Common myeloid progenitor, CD34-positive (primary cell): ENCODE results near the gene POGZ.
A peak's percentile ranks its signal among the peaks of the same experiment; 100 is the strongest.

Experiments used
- CTCF ChIA-PET: fragments of 350-600 bp; sonication (Branson Sonifier 250); formaldehyde crosslinking; loops from one replicate; lab custom pipeline; 2021; ENCODE audit warnings: antibody characterized with exemption; lab: Charles Lee
- POLR2A ChIA-PET: fragments of 350-600 bp; sonication (Branson Sonifier 250); formaldehyde crosslinking; loops from one replicate; lab custom pipeline; 2021; ENCODE audit warnings: antibody characterized with exemption; lab: Charles Lee
- DNase-seq, 3 donors: peaks; one replicate each; pipeline versions ENCODE4 v3.0.0 to v3.0.0-alpha.2; 2013
- H3K27ac ChIP-seq, 2 experiments: 1 replicate in 1 of 2; 2 replicates in 1 of 2; pipeline ENCODE4 v1.7.0; 2013; ENCODE audit warnings: inconsistent platforms in 2 of 2, low read length in 2 of 2, mild to moderate bottlenecking in 2 of 2, low read depth in 1 of 2, moderate library complexity in 1 of 2; ENCODE audit not compliant: severe bottlenecking in 2 of 2, insufficient read depth in 1 of 2, poor library complexity in 1 of 2
- H3K27me3 ChIP-seq, 5 experiments: replicated peaks in 2 of 5; 1 replicate in 3 of 5; 2 replicates in 2 of 5; pipeline versions ENCODE4 v1.6.1 to v1.7.0; 2013; ENCODE audit warnings: low read length in 4 of 5, mild to moderate bottlenecking in 2 of 5, moderate library complexity in 2 of 5, inconsistent platforms in 1 of 5; ENCODE audit not compliant: insufficient read depth in 5 of 5, control insufficient read depth in 4 of 5
- H3K36me3 ChIP-seq, 4 experiments: 1 replicate in 2 of 4; 2 replicates in 2 of 4; pipeline versions ENCODE4 v1.6.1 to v1.7.0; 2013; ENCODE audit warnings: low read length in 3 of 4, control low read depth in 1 of 4, mild to moderate bottlenecking in 1 of 4; ENCODE audit not compliant: control insufficient read depth in 4 of 4, insufficient read depth in 4 of 4
- H3K4me1 ChIP-seq, 4 experiments: 1 replicate in 3 of 4; 2 replicates in 1 of 4; pipeline versions ENCODE4 v1.6.1 to v1.7.1; 2013; ENCODE audit warnings: low read length in 3 of 4, mild to moderate bottlenecking in 3 of 4, control low read depth in 1 of 4, inconsistent platforms in 1 of 4, moderate library complexity in 1 of 4; ENCODE audit not compliant: control insufficient read depth in 4 of 4, insufficient read depth in 4 of 4; ENCODE audit errors: control extremely low read depth in 1 of 4
- H3K4me3 ChIP-seq, 7 experiments: 1 replicate in 4 of 7; 2 replicates in 3 of 7; pipeline versions ENCODE4 v1.5.1 to v1.7.0; 2013; ENCODE audit warnings: mild to moderate bottlenecking in 7 of 7, low read length in 6 of 7, moderate library complexity in 6 of 7, inconsistent platforms in 2 of 7, low read depth in 2 of 7, control low read depth in 1 of 7; ENCODE audit not compliant: insufficient read depth in 4 of 7, control insufficient read depth in 1 of 7; ENCODE audit errors: extremely low read depth in 1 of 7
- H3K9me3 ChIP-seq, 5 experiments: 1 replicate in 4 of 5; 2 replicates in 1 of 5; pipeline versions ENCODE4 v1.6.1 to v1.7.1; 2013; ENCODE audit warnings: low read length in 4 of 5, mild to moderate bottlenecking in 2 of 5, inconsistent platforms in 1 of 5, low read depth in 1 of 5, moderate library complexity in 1 of 5; ENCODE audit not compliant: control insufficient read depth in 4 of 5, insufficient read depth in 2 of 5; ENCODE audit errors: control extremely low read depth in 1 of 5
- WGBS: methylation state at CpG from one replicate; pipeline ENCODE4 v1.1.5; 2013; ENCODE audit not compliant: insufficient coverage; 5-methylcytosine and 5-hydroxymethylcytosine counted together

The POGZ gene

DNA sequence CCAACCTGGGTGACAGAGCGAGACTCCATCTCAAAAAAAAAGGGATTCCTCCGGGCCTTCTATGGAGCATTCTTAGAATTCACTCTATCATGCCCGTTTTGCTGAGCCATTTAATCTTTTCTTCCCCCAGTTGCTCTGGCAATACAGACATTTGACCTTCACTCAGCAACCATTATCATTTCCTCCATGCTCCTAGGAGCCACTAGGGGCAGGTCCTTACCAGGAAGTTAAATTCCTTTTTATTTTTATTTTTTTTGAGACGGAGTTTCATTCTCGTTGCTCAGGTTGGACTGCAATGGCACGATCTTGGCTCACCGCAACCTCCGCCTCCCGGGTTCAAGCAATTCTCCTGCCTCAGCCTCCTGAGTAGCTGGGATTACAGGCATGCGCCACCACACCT is 42.2 kb upstream of the POGZ start:
- Histone ChIP-seq H3K9me3 (no peaks in the 10 kb centered on the region), H3K4me3 (no peak overlapping the region), H3K36me3 (no peaks in the 10 kb centered on the region), H3K4me1 (no peaks in the 10 kb centered on the region), H3K27ac (no peak overlapping the region), H3K27me3 (peaks cover 0 to 3% (median 0%) of the 10 kb centered on the region in 5 experiments)
- DNase-seq: peak in 2 of 3 donors; percentile 55
- POLR2A ChIA-PET: interaction anchor here (0.9 kb wide), 1 partner anchor 10 kb away, joined by 3 read pairs; no protein-coding TSS in a partner anchor
- WGBS: 64% methylated on average over 4 of the region's 10 CpGs
- CTCF ChIA-PET: interaction anchor here (1.5 to 2.3 kb wide), 2 partner anchors 8 to 9 kb away, joined by 6 to 8 read pairs; partner anchors contain the start of gene CGN

DNA sequence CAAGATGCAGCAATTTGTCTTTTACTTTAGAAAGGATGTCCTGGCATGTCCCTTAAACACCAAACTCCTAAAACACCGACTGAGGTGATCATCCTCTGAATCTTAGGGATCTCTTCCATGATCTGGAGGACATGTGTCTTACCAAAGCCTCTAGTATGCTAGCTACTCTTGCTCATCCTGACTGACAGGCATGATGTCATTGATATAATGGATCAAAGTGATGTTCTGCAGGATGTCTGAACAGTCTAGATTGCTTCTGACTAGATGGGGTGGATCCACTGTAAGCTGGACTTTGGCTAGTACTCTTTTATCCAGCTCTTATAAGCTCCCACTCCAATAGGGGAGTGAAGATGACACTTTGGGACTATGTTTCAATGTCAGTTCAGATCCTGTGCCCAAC is 40.6 kb upstream of the POGZ start:
- 100% methylated on average over 1 of the region's 1 CpG for WGBS
- Histone ChIP-seq H3K36me3 (no peaks in the 10 kb centered on the region), H3K4me3 (no peak overlapping the region), H3K4me1 (no peaks in the 10 kb centered on the region), H3K9me3 (no peaks in the 10 kb centered on the region), H3K27ac (no peak overlapping the region), H3K27me3 (peaks cover 0 to 3% (median 0%) of the 10 kb centered on the region in 5 experiments)
- ChIA-PET CTCF (interaction anchor here (2.3 kb wide), 1 partner anchor 11 kb away, joined by 8 read pairs; the partner anchor contains the start of gene CGN), POLR2A (no interaction called here)
- no peak for DNase-seq

DNA sequence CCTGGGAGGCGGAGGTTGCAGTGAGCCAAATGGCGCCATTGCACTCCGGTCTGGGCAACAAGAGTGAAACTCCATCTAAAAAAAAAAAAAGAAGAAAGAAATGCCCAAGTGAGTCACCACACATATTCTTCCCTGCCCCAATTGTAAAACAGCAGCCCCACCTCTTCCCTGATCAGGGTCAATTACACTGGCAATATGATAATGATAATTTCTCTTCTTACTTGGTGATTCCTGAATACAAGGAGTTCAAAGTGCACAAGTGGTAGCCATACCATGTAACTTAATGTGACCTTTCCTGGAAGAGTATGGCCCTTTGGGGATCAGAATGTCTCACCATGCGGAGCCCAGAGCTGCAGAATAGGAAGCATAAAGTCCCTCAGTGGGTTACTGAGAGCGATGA is 40.1 kb upstream of the POGZ start:
- Histone ChIP-seq H3K27me3 (peaks cover 0 to 3% (median 0%) of the 10 kb centered on the region in 5 experiments), H3K4me3 (no peak overlapping the region), H3K4me1 (no peaks in the 10 kb centered on the region), H3K27ac (no peak overlapping the region), H3K36me3 (no peaks in the 10 kb centered on the region), H3K9me3 (no peaks in the 10 kb centered on the region)
- ChIA-PET CTCF (interaction anchor here (2.3 kb wide), 1 partner anchor 11 kb away, joined by 8 read pairs; the partner anchor contains the start of gene CGN), POLR2A (no interaction called here)
- 95% methylated on average over 4 of the region's 5 CpGs for WGBS
- DNase-seq: no peak

DNA sequence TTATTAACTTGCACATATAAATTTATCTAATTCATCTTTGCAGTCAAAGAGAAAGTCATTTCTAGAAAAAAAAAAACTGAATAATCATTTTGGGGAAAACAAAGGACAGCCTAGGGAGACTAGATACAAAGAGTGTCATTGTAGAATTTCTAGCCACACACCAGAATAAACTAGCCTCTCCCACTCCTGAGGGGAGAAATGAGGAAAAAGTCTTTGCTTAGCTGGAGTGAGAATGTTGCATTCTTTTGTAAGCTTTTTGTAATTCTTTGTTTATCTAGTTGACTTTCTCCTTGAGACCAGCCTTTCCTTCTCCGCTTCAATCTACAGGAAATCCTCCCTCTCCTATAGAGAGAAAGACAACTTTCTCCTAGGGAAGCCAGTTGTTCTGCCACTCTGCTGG is 36.0 kb upstream of the POGZ start:
- Histone ChIP-seq H3K27me3 (peaks cover 0 to 3% (median 0%) of the 10 kb centered on the region in 5 experiments), H3K9me3 (no peaks in the 10 kb centered on the region), H3K36me3 (no peaks in the 10 kb centered on the region), H3K4me3 (no peak overlapping the region), H3K4me1 (no peaks in the 10 kb centered on the region), H3K27ac (no peak overlapping the region)
- WGBS: 100% methylated on average over 1 of the region's 1 CpG
- DNase-seq: no peak
- ChIA-PET CTCF (interaction anchor here (1.0 to 1.3 kb wide), 3 partner anchors 10 to 30 kb away, joined by 3 read pairs; no protein-coding TSS in a partner anchor), POLR2A (no interaction called here)

DNA sequence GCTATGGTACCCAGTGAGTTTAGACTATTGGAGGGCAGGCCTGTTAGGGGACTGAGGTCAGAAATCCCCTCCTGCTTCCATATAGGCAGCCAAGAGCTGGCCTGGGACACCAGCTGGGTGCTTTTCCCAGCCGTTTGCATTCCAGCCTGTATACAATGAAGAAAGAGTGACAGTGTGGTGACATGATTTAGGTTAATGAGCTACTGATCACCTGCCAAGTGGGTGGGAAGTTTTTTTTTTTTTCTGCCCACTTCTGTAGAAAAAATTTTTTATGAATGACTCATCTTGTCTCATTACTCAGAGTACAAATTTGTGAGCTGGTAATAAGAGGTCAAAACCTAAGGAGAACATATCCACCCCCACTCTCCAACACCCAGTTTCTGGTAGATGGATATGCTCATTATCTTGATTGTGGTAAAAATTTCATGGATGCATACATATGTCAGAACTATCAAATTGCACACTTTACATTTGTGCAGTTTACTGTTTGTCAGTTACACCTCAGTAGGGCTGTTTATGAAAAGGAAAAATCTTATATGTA is 35.5 kb upstream of the POGZ start:
- ChIA-PET POLR2A (no interaction called here), CTCF (interaction anchor here (1.0 to 1.3 kb wide), 4 partner anchors 9 to 30 kb away, joined by 3 read pairs; no protein-coding TSS in a partner anchor)
- no peak overlapping the region for H3K4me3 ChIP-seq
- no peak overlapping the region for H3K27ac ChIP-seq
- no peaks in the 10 kb centered on the region for H3K4me1 ChIP-seq
- peak in 2 of 3 donors; percentile 41 to 42 for DNase-seq
- H3K27me3 ChIP-seq: peaks cover 0 to 2% (median 0%) of the 10 kb centered on the region in 5 experiments
- no peaks in the 10 kb centered on the region for H3K36me3 ChIP-seq
- no CpG with 5 or more reads among the region's 1 CpG for WGBS
- no peaks in the 10 kb centered on the region for H3K9me3 ChIP-seq

DNA sequence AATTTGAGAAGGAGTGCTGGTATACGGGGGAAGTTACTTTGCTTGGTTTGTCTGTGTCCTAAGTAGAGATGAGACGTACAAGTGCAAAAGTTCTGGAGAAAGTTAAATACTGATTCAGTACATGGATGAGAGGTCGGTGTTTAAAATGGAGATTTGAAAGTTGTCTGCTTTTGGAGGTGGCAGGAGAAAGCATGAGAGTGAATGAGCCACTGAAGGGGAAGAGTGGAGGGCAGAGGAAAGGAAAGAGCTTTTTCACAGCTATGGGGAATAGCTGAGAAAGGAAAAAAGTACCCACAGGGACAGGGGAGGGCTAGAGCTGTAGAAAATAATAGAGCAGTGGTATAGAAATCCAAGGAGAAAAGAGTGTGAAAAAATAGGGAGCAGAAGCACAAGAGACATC is 33.7 kb upstream of the POGZ start:
- CTCF ChIA-PET: interaction anchor here (1.7 to 2.0 kb wide), 2 partner anchors 9 to 11 kb away, joined by 6 read pairs; no protein-coding TSS in a partner anchor
- Histone ChIP-seq H3K27me3 (no peaks in the 10 kb centered on the region), H3K36me3 (no peaks in the 10 kb centered on the region), H3K4me1 (no peaks in the 10 kb centered on the region), H3K4me3 (no peak overlapping the region), H3K27ac (no peak overlapping the region), H3K9me3 (no peaks in the 10 kb centered on the region)
- DNase-seq: no peak
- POLR2A ChIA-PET: no interaction called here
- 92% methylated on average over 3 of the region's 3 CpGs for WGBS

DNA sequence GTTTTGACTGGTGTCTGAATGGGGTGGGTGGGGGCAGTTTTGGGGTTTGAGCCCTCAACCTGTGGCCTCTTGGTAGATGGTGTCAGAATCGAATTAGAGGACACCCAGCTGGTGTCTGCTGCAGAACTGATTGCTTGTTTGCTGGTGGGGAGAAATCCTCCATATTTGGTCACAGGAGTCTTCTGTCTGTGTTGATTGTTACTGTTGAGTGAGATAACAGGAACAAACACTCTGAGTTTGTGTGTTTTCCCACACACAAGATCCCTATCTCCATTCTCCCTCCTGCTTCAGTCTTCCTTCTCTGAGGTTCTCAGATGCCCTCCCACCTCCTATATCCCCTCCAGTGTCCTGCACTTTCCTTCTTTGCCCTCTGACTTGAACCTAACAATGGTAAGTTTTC is 32.8 kb upstream of the POGZ start:
- DNase-seq: no peak
- CTCF ChIA-PET: interaction anchor here (2.0 kb wide), 1 partner anchor 12 kb away, joined by 6 read pairs; no protein-coding TSS in a partner anchor
- Histone ChIP-seq H3K9me3 (no peaks in the 10 kb centered on the region), H3K36me3 (no peaks in the 10 kb centered on the region), H3K4me3 (no peak overlapping the region), H3K27me3 (no peaks in the 10 kb centered on the region), H3K27ac (no peak overlapping the region), H3K4me1 (no peaks in the 10 kb centered on the region)
- POLR2A ChIA-PET: no interaction called here
- WGBS: 57% methylated on average over 1 of the region's 1 CpG
